Endothelial cell of umbilical vein (primary cell): ENCODE data around the gene BMERB1. TPM values are rescaled to one million over a fixed set of nuclear protein-coding genes. Genes with fewer than 3 reads are reported as not detected.

Experiments
- BruUV-seq: library from RNA; stranded (reverse); fragments of 400-500 nt; replicated peaks from 2 replicates; lab custom pipeline; 2021; lab: Mats Ljungman, UMichigan
- CTCF ChIA-PET: fragments of 300-600, 350-600 bp; sonication (Branson Sonifier 250); formaldehyde crosslinking; loops from one replicate; lab custom pipeline; 2021; ENCODE audit warnings: antibody characterized with exemption, inconsistent platforms; lab: Charles Lee
- POLR2A ChIA-PET: fragments of 300-600, 350-600 bp; sonication (Branson Sonifier 250); formaldehyde crosslinking; loops from one replicate; lab custom pipeline; 2021; ENCODE audit warnings: antibody characterized with exemption, inconsistent platforms; lab: Charles Lee
- DNase-seq: peaks from one replicate; pipeline ENCODE4 v3.0.0-alpha.2; 2011; ENCODE audit warnings: low read depth, low spot score
- FAIRE-seq: peaks from 2 replicates; lab custom pipeline; 2011; peaks lifted over from hg19 to GRCh38; lab: Jason Lieb, UNC
- H2AFZ ChIP-seq: 2 replicates; pipeline ENCODE4 v1.6.0; 2012; ENCODE audit warnings: low read depth, low read length, control low read depth, inconsistent platforms
- H3K27ac ChIP-seq: 2 replicates; pipeline ENCODE4 v1.5.1; 2011; ENCODE audit warnings: low read depth, mild to moderate bottlenecking, control low read depth, low read length, moderate library complexity; ENCODE audit not compliant: insufficient read depth
- H3K27me3 ChIP-seq, 2 experiments: 2 replicates each; pipeline versions ENCODE4 v1.6.0 to v1.6.1; 2011; ENCODE audit warnings: low read length in 2 of 2, mixed read lengths in 1 of 2; ENCODE audit not compliant: control insufficient read depth in 2 of 2, insufficient read depth in 2 of 2
- H3K36me3 ChIP-seq, 2 experiments: 2 replicates in 1 of 2; 3 replicates in 1 of 2; pipeline ENCODE4 v1.5.1; 2011; ENCODE audit warnings: low read length in 2 of 2, mild to moderate bottlenecking in 1 of 2, moderate library complexity in 1 of 2; ENCODE audit not compliant: control insufficient read depth in 2 of 2, insufficient read depth in 2 of 2; ENCODE audit errors: extremely low read depth in 1 of 2
- H3K4me1 ChIP-seq: 3 replicates; pipeline ENCODE4 v1.5.1; 2011; ENCODE audit warnings: mild to moderate bottlenecking, low read length; ENCODE audit not compliant: control insufficient read depth, insufficient read depth; ENCODE audit errors: extremely low read depth
- H3K4me2 ChIP-seq: 2 replicates; pipeline ENCODE4 v1.6.1; 2011; ENCODE audit warnings: low read length, control low read depth, mixed read lengths; ENCODE audit not compliant: insufficient read depth
- H3K4me3 ChIP-seq, 3 experiments: fragments of 200-600 bp in 1 of 3; sonication (generic), shearing (Covaris generic) in 1 of 3; replicated peaks in 1 of 3; 2 replicates each; pipeline ENCODE4 v1.5.1; 2011 to 2016; ENCODE audit warnings: control low read depth in 3 of 3, low read length in 3 of 3, mild to moderate bottlenecking in 2 of 3, inconsistent platforms in 1 of 3, low read depth in 1 of 3, moderate library complexity in 1 of 3; ENCODE audit not compliant: insufficient read depth in 1 of 3
- H3K79me2 ChIP-seq: 2 replicates; pipeline ENCODE4 v1.6.0; 2012; ENCODE audit warnings: low read length, inconsistent platforms; ENCODE audit not compliant: control insufficient read depth, insufficient read depth
- H3K9ac ChIP-seq: replicated peaks from 2 replicates; pipeline ENCODE3; 2011; ENCODE audit warnings: low read length, control low read depth; ENCODE audit not compliant: insufficient read depth; ENCODE audit errors: extremely low read depth
- H3K9me1 ChIP-seq: replicated peaks from 3 replicates; pipeline ENCODE4 v1.6.0; 2011; ENCODE audit warnings: mild to moderate bottlenecking, low read length; ENCODE audit not compliant: control insufficient read depth, insufficient read depth; ENCODE audit errors: extremely low read depth
- H3K9me3 ChIP-seq: replicated peaks from 2 replicates; pipeline ENCODE4 v1.5.1; 2012; ENCODE audit warnings: low read length, inconsistent platforms; ENCODE audit not compliant: control insufficient read depth, insufficient read depth
- H4K20me1 ChIP-seq: replicated peaks from 2 replicates; pipeline ENCODE3; 2011; ENCODE audit warnings: mild to moderate bottlenecking, low read length; ENCODE audit not compliant: control insufficient read depth, insufficient read depth; ENCODE audit errors: extremely low read depth
- EZH2 ChIP-seq: IDR thresholded peaks from 2 replicates; pipeline ENCODE4 v1.6.1; 2012; ENCODE audit warnings: borderline replicate concordance, low read depth, mild to moderate bottlenecking, moderate library complexity, low read length, inconsistent platforms; ENCODE audit not compliant: severe bottlenecking
- FOS ChIP-seq: IDR thresholded peaks from 2 replicates; pipeline ENCODE4 v1.6.1; 2011; ENCODE audit warnings: mild to moderate bottlenecking, low read length, moderate library complexity, borderline replicate concordance; ENCODE audit not compliant: insufficient read depth
- GATA2 ChIP-seq: IDR thresholded peaks from 2 replicates; pipeline ENCODE4 v1.7.0; 2011; ENCODE audit warnings: low read depth, mild to moderate bottlenecking, moderate library complexity, mixed read lengths, low read length; ENCODE audit not compliant: insufficient read length, insufficient read depth
- JUN ChIP-seq: IDR thresholded peaks from 2 replicates; pipeline ENCODE4 v1.6.1; 2011; ENCODE audit warnings: borderline replicate concordance, low read depth; ENCODE audit not compliant: insufficient read length, insufficient read depth
- MAX ChIP-seq: IDR thresholded peaks from 2 replicates; pipeline ENCODE4 v1.6.1; 2011; ENCODE audit not compliant: insufficient read depth, insufficient read length
- MYC ChIP-seq: IDR thresholded peaks from one replicate; pipeline ENCODE4 v1.6.1; 2011; ENCODE audit warnings: mild to moderate bottlenecking, low read depth, low read length
- POLR2A ChIP-seq: IDR thresholded peaks from 2 replicates; pipeline ENCODE4 v1.6.1; 2012; ENCODE audit warnings: low read depth, mild to moderate bottlenecking, control low read depth, low read length
- POLR2AphosphoS5 ChIP-seq: IDR thresholded peaks from 2 replicates; pipeline ENCODE4 v1.6.1; 2012; ENCODE audit warnings: low read depth, mild to moderate bottlenecking, control low read depth, low read length, moderate library complexity; ENCODE audit not compliant: insufficient read depth
- dilution Hi-C: fragments of 300-500 bp; cut with MboI; formaldehyde crosslinking; loops from one replicate; pipeline ENCODE4 v1.15.0; 2019; ENCODE audit warnings: low sequenced_read_pairs; ENCODE audit not compliant: extremely low pct_ligation_motif_present
- intact Hi-C: fragments of 100-400 bp; cut with micrococcal nuclease; formaldehyde crosslinking; loops from one replicate; pipeline ENCODE4 v1.10.0; 2022
- polyA plus RNA-seq, 4 experiments: library from polyadenylated mRNA; depleted of rRNA in 3 of 4; stranded (reverse) in 3 of 4; unstranded in 1 of 4; fragments of >200 nt; gene quantifications; 2 replicates each; pipeline versions ENCODE4 v1.2.1 to v1.2.3, GENCODE V29; 2011 to 2012; ENCODE audit warnings: missing spikeins in 1 of 4
- total RNA-seq: library from RNA; stranded (reverse); gene quantifications from 2 replicates; pipeline ENCODE4 v1.2.3, GENCODE V29; 2021
- TF ChIP-seq, protein P1 (sequence below), 2 donors: IDR thresholded peaks; 1 replicate in 1 of 2; 2 replicates in 1 of 2; pipeline ENCODE4 v1.5.1; 2011; ENCODE audit warnings: low read length in 2 of 2, mild to moderate bottlenecking in 2 of 2, moderate library complexity in 2 of 2, control low read depth in 1 of 2, inconsistent platforms in 1 of 2, low read depth in 1 of 2; ENCODE audit not compliant: insufficient read depth in 1 of 2; ENCODE audit errors: extremely low read depth in 1 of 2

Gene BMERB1
- total and polyA plus RNA-seq, 2 donors (not counting 3 experiments of a cell fraction or from before 2014, with no cell fraction given) = 14.1 to 17.4 TPM

GRCh38 chr16:15616475-15617165 lies 182.2 kb downstream of the BMERB1 start:
- H3K27me3 ChIP-seq = no peaks in the 10 kb centered on the region
- H3K9ac ChIP-seq = no peak overlapping the region
- no peak overlapping the region for H3K4me2 ChIP-seq
- no peaks in the 10 kb centered on the region for H4K20me1 ChIP-seq
- peaks cover 27 to 41% of the 10 kb centered on the region in 2 experiments for H3K36me3 ChIP-seq
- H3K9me3 ChIP-seq = no peaks in the 10 kb centered on the region
- H3K4me3 ChIP-seq = no peak overlapping the region
- CTCF ChIA-PET = no interaction called here
- FAIRE-seq (no peak), DNase-seq (no peak)
- no peak overlapping the region for H3K27ac ChIP-seq
- no TSS peak for BruUV-seq
- no peaks in the 10 kb centered on the region for H3K79me2 ChIP-seq
- H2AFZ ChIP-seq = no peak overlapping the region
- dilution Hi-C loops = no loop called here
- TF ChIP-seq, protein P1, sequence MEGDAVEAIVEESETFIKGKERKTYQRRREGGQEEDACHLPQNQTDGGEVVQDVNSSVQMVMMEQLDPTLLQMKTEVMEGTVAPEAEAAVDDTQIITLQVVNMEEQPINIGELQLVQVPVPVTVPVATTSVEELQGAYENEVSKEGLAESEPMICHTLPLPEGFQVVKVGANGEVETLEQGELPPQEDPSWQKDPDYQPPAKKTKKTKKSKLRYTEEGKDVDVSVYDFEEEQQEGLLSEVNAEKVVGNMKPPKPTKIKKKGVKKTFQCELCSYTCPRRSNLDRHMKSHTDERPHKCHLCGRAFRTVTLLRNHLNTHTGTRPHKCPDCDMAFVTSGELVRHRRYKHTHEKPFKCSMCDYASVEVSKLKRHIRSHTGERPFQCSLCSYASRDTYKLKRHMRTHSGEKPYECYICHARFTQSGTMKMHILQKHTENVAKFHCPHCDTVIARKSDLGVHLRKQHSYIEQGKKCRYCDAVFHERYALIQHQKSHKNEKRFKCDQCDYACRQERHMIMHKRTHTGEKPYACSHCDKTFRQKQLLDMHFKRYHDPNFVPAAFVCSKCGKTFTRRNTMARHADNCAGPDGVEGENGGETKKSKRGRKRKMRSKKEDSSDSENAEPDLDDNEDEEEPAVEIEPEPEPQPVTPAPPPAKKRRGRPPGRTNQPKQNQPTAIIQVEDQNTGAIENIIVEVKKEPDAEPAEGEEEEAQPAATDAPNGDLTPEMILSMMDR (IDR thresholded peaks at IDR 0.05; ENCODE audit: extremely low read depth in 1 of 2, insufficient read depth in 1 of 2, low read depth in 1 of 2, low read length in 2 of 2) = no peak
- TF ChIP-seq FOS (no peak), MYC (no peak), JUN (no peak), MAX (no peak), EZH2 (no peak), POLR2A (no peak), GATA2 (no peak), POLR2AphosphoS5 (no peak)
- intact Hi-C loops = no loop called here
- POLR2A ChIA-PET = no interaction called here
- no peaks in the 10 kb centered on the region for H3K9me1 ChIP-seq
- H3K4me1 ChIP-seq = no peaks in the 10 kb centered on the region
